WTC11 (cell line): ENCODE data around the gene MED8. TPM values are rescaled to one million over a fixed set of nuclear protein-coding genes. Genes with fewer than 3 reads are reported as not detected.

Experiments used
- ATAC-seq: fragments of 200-7000 bp; cut with Tn5 transposase; 2 replicates; pipeline ENCODE4 v1.10.0; 2021; ENCODE audit warnings: mild to moderate bottlenecking, moderate library complexity
- CTCF ChIA-PET: fragments of 300-600 bp; sonication (Branson Sonifier 250); formaldehyde crosslinking; loops from one replicate; lab custom pipeline; 2021; ENCODE audit warnings: antibody characterized with exemption; lab: Charles Lee
- POLR2A ChIA-PET: fragments of 350-600 bp; sonication (Branson Sonifier 250); formaldehyde crosslinking; loops from one replicate; lab custom pipeline; 2021; ENCODE audit warnings: antibody characterized with exemption; lab: Charles Lee
- DNase-seq: peaks from one replicate; pipeline ENCODE4 v3.0.0; 2021; ENCODE audit warnings: low spot score
- H3K27ac Mint-ChIP-seq: 2 replicates; pipeline ENCODE4 v1.8.0; 2021; ENCODE audit warnings: mixed read lengths
- H3K27me3 Mint-ChIP-seq: 2 replicates; pipeline ENCODE4 v1.8.0; 2021; ENCODE audit warnings: low read depth, mild to moderate bottlenecking, moderate library complexity, mixed read lengths
- H3K36me3 Mint-ChIP-seq: 2 replicates; pipeline ENCODE4 v1.8.0; 2021; ENCODE audit warnings: mixed read lengths
- H3K4me1 Mint-ChIP-seq: 2 replicates; pipeline ENCODE4 v1.8.0; 2022; ENCODE audit warnings: mixed read lengths
- H3K4me3 Mint-ChIP-seq: 2 replicates; pipeline ENCODE4 v1.8.0; 2021; ENCODE audit warnings: mild to moderate bottlenecking, moderate library complexity, mixed read lengths
- H3K9me3 Mint-ChIP-seq: 2 replicates; pipeline ENCODE4 v1.8.0; 2021; ENCODE audit warnings: mixed read lengths
- ARID4B ChIP-seq: sonication (generic); formaldehyde crosslinking; IDR thresholded peaks from 2 replicates; pipeline ENCODE4 v1.8.0; 2023; ENCODE audit warnings: missing genetic modification reagents, mild to moderate bottlenecking, borderline replicate concordance
- ATF2 ChIP-seq: sonication (generic); formaldehyde crosslinking; IDR thresholded peaks from 2 replicates; pipeline ENCODE4 v1.8.1; 2022; ENCODE audit warnings: low read depth, missing genetic modification reagents, borderline replicate concordance
- ATF3 ChIP-seq: sonication (generic); formaldehyde crosslinking; conservative IDR thresholded peaks from 2 replicates; pipeline ENCODE4 v1.8.1; 2022; ENCODE audit warnings: mild to moderate bottlenecking, missing genetic modification reagents
- CBFB ChIP-seq: sonication (generic); formaldehyde crosslinking; IDR thresholded peaks from 2 replicates; pipeline ENCODE4 v1.8.1; 2022; ENCODE audit warnings: mild to moderate bottlenecking, low read depth, missing genetic modification reagents
- CREB1 ChIP-seq: sonication (generic); formaldehyde crosslinking; IDR thresholded peaks from 2 replicates; pipeline ENCODE4 v1.8.0; 2023; ENCODE audit warnings: mild to moderate bottlenecking, missing genetic modification reagents
- ERG ChIP-seq: fragments of 250-450 bp; sonication (Bioruptor Pico); IDR thresholded peaks from 2 replicates; pipeline ENCODE4 v1.8.0; 2021; ENCODE audit warnings: mild to moderate bottlenecking
- ETV6 ChIP-seq: sonication (generic); formaldehyde crosslinking; IDR thresholded peaks from 2 replicates; pipeline ENCODE4 v1.8.1; 2022; ENCODE audit warnings: mild to moderate bottlenecking, missing genetic modification reagents
- FOXP4 ChIP-seq: sonication (generic); formaldehyde crosslinking; IDR thresholded peaks from 2 replicates; pipeline ENCODE4 v1.8.0; 2022; ENCODE audit warnings: mild to moderate bottlenecking, missing genetic modification reagents
- IRF1 ChIP-seq: sonication (generic); formaldehyde crosslinking; IDR thresholded peaks from 2 replicates; pipeline ENCODE4 v1.8.0; 2023; ENCODE audit warnings: missing genetic modification reagents
- MXD4 ChIP-seq: fragments of 250-450 bp; sonication (Bioruptor Pico); IDR thresholded peaks from 2 replicates; pipeline ENCODE4 v1.8.0; 2021; ENCODE audit warnings: mild to moderate bottlenecking, moderate library complexity, borderline replicate concordance
- MYBL2 ChIP-seq: sonication (generic); formaldehyde crosslinking; IDR thresholded peaks from 2 replicates; pipeline ENCODE4 v1.8.1; 2023; ENCODE audit warnings: mild to moderate bottlenecking, moderate library complexity, missing genetic modification reagents
- PREB ChIP-seq: sonication (generic); formaldehyde crosslinking; IDR thresholded peaks from 2 replicates; pipeline ENCODE4 v1.8.1; 2022; ENCODE audit warnings: mild to moderate bottlenecking, missing genetic modification reagents, moderate library complexity, borderline replicate concordance
- SMAD3 ChIP-seq: sonication (generic); formaldehyde crosslinking; IDR thresholded peaks from 2 replicates; pipeline ENCODE4 v1.8.0; 2022; ENCODE audit warnings: missing genetic modification reagents, mild to moderate bottlenecking, borderline replicate concordance
- SP1 ChIP-seq: sonication (generic); formaldehyde crosslinking; conservative IDR thresholded peaks from 2 replicates; pipeline ENCODE4 v1.8.1; 2022; ENCODE audit warnings: missing genetic modification reagents
- ZBTB21 ChIP-seq: sonication (generic); formaldehyde crosslinking; IDR thresholded peaks from 2 replicates; pipeline ENCODE4 v1.8.1; 2023; ENCODE audit warnings: mild to moderate bottlenecking, missing genetic modification reagents, borderline replicate concordance
- ZNF121 ChIP-seq: sonication (generic); formaldehyde crosslinking; IDR thresholded peaks from 2 replicates; pipeline ENCODE4 v1.8.0; 2023; ENCODE audit warnings: missing genetic modification reagents
- ZNF423 ChIP-seq: fragments of 250-450 bp; sonication (Bioruptor Pico); IDR thresholded peaks from 2 replicates; pipeline ENCODE4 v2.1.2; 2022; ENCODE audit warnings: mild to moderate bottlenecking, moderate library complexity
- ZNF671 ChIP-seq: fragments of 250-450 bp; sonication (Bioruptor Pico); IDR thresholded peaks from 2 replicates; pipeline ENCODE4 v1.8.0; 2021; ENCODE audit warnings: mild to moderate bottlenecking
- total RNA-seq: library from RNA; stranded (reverse); gene quantifications from 3 replicates; pipeline ENCODE4 v1.2.3, GENCODE V29; 2021

Gene MED8
- total RNA-seq, 1 experiment from 2014 or later = 17.7 TPM

- TF ChIP-seq PREB (CRISPR knock-in tag) = no peak
- 0 out of 2 replicates have a peak, but pooled peaks have one; percentile 53 for TF ChIP-seq ERG (CRISPR knock-in tag)
- peak; percentile 89 for TF ChIP-seq ZNF121 (CRISPR knock-in tag)
- no peak for TF ChIP-seq ZNF671
- no peak for TF ChIP-seq MXD4 (CRISPR knock-in tag)
- no peak for TF ChIP-seq CBFB (CRISPR knock-in tag)
- TF ChIP-seq ZNF423 = no peak
- TF ChIP-seq SMAD3 (CRISPR knock-in tag) = 0 out of 2 replicates have a peak, but pooled peaks have one; percentile 0
- TF ChIP-seq MYBL2 (CRISPR knock-in tag) = peak; percentile 72; the same call in 1 of the 2 replicates
- TF ChIP-seq CREB1 (CRISPR knock-in tag) = no peak
- no peak for TF ChIP-seq ATF2 (CRISPR knock-in tag)
- TF ChIP-seq ZBTB21 (CRISPR knock-in tag) = 0 out of 2 replicates have a peak, but pooled peaks have one; percentile 75
- peak; percentile 72 for TF ChIP-seq SP1
- no peak; the same call in 1 of the 2 replicates for TF ChIP-seq FOXP4
- TF ChIP-seq ETV6 (CRISPR knock-in tag) = peak; percentile 17; the same call in 1 of the 2 replicates
Observed at GRCh38 chr1:43348809-43349593, 40.6 kb downstream of the MED8 start (continued).

GRCh38 chr1:43348343-43348808 lies 41.2 kb downstream of the MED8 start:
- Mint-ChIP-seq H3K27me3 (peaks cover 16% of the 10 kb centered on the region), H3K9me3 (no peaks in the 10 kb centered on the region), H3K4me1 (peaks cover 28% of the 10 kb centered on the region), H3K27ac (peak overlapping the region; percentile 0; the same call in 1 of the 2 replicates), H3K36me3 (no peaks in the 10 kb centered on the region), H3K4me3 (peak overlapping the region; percentile 68)
- peak; percentile 7 for ATAC-seq
- CTCF ChIA-PET = interaction anchor here (0.9 to 2.9 kb wide), 4 partner anchors 10 to 435 kb away, joined by 3 to 22 read pairs (median 8); partner anchors contain the start of genes C1orf210 and CDC20
- POLR2A ChIA-PET = interaction anchor here (0.8 to 1.8 kb wide), 7 partner anchors 10 to 502 kb away, joined by 3 to 21 read pairs (median 4); partner anchors contain the start of genes CDC20, ELOVL1, TMEM125 and ZNF691
- no peak for DNase-seq
- TF ChIP-seq ATF3 = no peak
- 0 out of 2 replicates have a peak, but pooled peaks have one; percentile 37 for TF ChIP-seq IRF1 (CRISPR knock-in tag)
- no peak for TF ChIP-seq ARID4B
- TF ChIP-seq, all 79 proteins: peak for 1
